ENCODE measurements around the gene BCL11B.

Gene BCL11B

DNA sequence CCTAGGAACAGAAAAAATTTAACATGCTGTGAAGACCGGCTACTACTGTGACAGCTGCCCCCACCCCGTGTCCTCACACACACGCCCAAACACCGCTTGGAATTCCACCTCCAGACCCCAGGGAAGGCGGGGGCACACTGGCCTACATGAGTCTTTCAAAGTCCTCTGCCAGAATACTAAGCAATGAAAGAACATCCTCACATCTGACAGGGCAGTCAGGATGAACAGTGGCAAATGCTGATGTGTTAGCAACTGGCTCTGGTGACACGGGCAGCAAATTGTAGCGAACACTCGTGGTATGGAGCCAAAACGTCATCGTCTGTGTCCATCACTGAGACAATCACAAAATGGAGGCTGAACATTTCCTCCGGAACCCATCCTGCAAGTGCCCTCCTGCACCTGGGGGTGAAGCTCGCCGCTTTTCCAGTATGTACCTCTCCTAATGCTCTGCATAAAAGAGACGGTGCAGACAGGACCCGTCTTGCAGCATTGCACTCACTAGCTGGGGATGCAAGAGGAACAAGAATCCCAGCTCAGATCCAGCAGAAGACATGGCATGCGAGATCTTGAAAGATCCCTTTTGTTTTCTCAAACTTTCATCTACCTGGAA lies 94.8 kb downstream of the BCL11B start:
- FAIRE-seq: no peak
- TF ChIP-seq POLR2A (IDR thresholded peaks at IDR 0.05; ENCODE audit: low read depth, low read length): no peak
- DNase-seq (ENCODE audit: insufficient read length, low spot score): no peak

DNA sequence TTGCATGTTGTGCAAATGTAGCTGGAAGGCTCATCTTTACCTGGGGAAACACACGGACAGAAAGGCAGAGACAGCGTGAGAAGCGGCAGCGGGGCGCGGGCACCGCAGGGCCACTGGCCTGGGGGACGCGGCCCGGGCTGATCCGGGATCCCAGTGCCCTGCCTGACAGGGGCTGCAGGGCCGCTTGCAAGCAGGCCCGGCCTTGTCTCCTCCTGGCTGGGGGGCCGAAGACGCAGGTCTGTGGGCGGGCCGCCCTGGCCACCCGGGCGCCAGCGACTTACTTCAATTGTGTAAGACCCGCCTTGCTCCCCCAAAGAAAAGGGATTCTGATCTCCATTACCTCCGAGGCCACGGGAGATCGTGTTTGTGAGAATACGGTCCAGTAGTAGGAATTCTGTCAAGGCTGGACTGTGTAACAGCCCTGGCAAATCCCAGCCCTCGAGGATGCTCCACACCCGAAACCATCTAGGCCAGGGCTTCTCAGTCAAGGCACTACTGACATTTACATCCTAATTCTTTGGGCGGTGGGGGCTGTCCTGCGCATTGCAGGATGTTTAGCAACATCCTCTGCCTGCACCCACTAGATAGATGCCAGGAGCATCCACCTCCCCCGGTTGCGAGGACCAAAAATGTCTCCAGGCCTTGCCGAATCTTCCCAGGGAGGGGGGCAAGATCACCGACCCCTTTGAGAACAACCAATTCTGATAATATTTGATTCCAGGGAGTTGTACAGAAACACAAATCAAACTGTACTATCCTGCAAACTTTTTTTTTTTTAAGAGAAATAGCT lies 95.6 kb downstream of the BCL11B start:
- TF ChIP-seq POLR2A (IDR thresholded peaks at IDR 0.05; ENCODE audit: low read depth, low read length): no peak
- DNase-seq (ENCODE audit: insufficient read length, low spot score) (no peak), FAIRE-seq (no peak)

DNA sequence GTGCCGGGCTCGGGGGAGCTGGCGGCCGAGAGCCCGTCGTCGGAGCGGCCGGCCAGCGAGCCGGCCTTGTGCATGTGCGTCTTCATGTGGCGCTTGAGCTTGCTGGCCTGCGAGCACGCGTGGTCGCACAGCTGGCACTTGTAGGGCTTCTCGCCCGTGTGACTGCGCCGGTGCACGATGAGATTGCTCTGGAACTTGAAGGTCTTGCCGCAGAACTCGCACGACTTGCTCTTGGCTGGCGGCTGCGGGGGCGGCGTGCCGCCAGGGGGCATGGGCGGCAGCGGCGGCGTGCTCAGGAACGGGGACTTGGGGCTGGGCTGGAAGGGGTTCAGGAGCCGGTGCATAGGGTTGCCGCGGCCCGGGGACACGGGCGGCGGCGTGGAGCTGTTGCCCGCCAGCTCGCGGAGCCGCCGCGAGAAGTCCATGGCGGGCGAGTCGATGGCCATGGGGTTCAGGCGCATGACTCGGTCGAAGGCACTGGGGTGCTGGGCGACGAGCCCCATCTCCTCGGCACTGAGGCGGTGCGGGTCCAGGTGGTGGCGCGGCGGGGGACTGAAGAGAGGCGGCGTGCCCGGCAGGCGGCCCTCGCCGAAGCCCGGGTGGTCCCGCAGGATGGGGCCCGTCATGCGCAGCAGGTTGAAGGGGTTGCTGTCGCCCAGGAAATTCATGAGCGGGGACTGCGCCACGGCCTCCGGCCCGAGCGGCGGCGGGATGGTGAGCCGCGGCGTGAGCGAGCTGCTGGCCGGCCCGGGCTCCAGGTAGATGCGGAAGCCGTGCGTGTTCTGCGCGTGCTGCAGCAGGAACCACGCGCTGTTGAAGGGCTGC lies 96.5 kb downstream of the BCL11B start:
- DNase-seq (ENCODE audit: insufficient read length, low spot score): no peak
- FAIRE-seq: no peak
- TF ChIP-seq POLR2A (IDR thresholded peaks at IDR 0.05; ENCODE audit: low read depth, low read length): no peak

DNA sequence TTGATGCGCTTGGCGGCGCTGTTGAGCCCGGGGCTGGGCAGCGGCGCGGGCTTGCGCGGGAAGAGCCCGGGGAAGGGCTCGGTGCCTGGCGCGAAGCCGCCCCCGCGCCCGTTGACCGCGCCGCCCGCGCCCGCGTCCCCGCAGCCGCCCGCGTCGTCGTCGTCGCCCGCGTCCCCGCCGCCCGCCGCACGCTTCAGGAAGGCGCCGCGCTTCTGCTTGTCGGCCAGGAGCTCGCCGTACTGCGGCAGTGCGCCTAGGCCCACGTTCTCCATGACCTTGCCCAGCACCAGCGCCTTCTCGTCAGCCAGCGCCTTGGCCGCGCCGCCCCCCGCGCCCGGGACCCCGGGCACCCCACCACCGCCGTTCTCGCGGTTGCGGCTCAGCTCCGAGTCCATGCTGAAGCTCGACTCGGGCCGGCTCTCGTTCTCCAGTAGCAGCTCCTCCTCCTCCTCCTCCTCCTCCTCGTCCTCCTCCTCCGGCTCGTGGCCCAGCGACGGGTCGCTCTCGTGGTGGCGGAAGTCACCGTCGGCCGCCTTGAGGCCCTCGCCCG lies 97.2 kb downstream of the BCL11B start:
- FAIRE-seq (no peak), DNase-seq (ENCODE audit: insufficient read length, low spot score) (no peak)
- TF ChIP-seq POLR2A (IDR thresholded peaks at IDR 0.05; ENCODE audit: low read depth, low read length): no peak

DNA sequence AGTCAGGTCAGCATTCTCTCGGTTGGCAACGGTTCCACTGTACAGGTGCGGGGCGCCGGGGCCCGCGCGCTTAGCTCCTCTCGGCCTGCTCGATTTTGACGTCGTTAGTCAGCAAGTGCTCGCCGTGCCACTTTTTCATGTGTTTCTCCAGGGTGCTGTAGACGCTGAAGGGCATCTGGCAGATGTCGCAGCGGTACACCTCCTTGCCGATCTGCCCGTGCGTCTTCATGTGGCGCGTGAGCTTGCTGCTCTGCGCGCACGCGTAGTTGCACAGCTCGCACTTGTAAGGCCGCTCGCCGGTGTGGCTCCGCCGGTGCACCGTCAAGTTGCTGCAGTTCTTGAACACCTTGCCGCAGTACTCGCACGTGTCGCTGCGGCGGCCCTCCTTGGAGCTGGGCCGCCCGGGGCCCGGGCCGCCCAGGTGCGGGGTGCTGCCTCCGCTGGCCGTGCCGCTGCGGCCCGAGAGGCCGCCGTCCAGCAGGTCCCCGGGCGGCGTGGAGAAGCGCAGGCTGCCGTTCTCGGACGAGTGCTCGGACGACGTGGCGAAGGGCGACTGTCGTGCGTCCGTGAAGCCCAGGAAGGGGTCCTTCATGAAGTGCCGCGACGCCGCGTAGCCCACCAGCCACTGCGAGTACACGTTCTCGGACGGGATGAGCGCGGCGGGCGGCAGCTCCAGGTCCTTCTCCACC lies 97.8 kb downstream of the BCL11B start:
- TF ChIP-seq POLR2A (IDR thresholded peaks at IDR 0.05; ENCODE audit: low read depth, low read length): no peak
- no peak for DNase-seq (ENCODE audit: insufficient read length, low spot score)
- no peak for FAIRE-seq

DNA sequence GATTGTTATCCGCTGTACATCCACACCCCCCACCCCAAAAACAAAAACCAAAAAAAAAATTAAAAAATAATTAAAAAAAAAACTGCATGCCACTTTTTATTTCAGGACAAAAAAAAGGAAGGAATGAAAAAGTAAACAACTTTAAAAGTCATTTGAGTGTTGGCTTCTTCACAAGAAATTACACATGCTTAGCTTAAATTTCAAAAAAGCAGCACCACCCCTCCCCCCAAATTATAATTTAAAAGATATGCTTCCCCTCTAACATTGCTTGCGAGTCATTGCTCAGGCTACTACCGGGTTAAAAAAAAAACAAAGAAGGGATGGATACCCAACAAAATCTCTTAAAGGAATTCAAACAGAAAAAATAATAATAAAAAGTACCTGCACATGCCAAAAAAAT lies 98.5 kb downstream of the BCL11B start:
- no peak for DNase-seq (ENCODE audit: insufficient read length, low spot score)
- no peak for FAIRE-seq
- TF ChIP-seq POLR2A (IDR thresholded peaks at IDR 0.05; ENCODE audit: low read depth, low read length): no peak

- no peak for DNase-seq (ENCODE audit: insufficient read length, low spot score)
- no peak for TF ChIP-seq POLR2A (IDR thresholded peaks at IDR 0.05; ENCODE audit: low read depth, low read length)
- FAIRE-seq: no peak
These were observed 98.9 kb downstream of the BCL11B start for GRCh38 chr14:99173086-99173485.

DNA sequence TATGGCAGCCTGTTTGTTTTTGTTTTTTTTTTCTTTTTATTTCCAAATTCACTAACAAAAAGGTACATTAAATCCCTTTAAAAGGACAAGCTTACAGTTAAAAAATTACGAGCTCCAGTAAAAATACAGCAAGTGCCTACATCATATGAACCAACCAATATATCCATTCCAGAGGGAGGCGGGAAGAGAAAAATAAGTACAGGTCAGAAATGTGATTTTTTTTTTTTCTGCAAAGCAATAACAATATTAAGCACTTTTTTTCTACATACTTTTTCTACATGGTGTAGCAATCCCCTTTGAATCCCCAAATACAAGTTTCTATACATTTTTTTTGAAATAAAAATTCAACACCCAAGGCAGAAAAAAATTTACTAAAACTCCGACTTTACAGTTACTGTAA lies 100.6 kb downstream of the BCL11B start:
- no peak for FAIRE-seq
- DNase-seq (ENCODE audit: insufficient read length, low spot score): no peak
- no peak for TF ChIP-seq POLR2A (IDR thresholded peaks at IDR 0.05; ENCODE audit: low read depth, low read length)

DNA sequence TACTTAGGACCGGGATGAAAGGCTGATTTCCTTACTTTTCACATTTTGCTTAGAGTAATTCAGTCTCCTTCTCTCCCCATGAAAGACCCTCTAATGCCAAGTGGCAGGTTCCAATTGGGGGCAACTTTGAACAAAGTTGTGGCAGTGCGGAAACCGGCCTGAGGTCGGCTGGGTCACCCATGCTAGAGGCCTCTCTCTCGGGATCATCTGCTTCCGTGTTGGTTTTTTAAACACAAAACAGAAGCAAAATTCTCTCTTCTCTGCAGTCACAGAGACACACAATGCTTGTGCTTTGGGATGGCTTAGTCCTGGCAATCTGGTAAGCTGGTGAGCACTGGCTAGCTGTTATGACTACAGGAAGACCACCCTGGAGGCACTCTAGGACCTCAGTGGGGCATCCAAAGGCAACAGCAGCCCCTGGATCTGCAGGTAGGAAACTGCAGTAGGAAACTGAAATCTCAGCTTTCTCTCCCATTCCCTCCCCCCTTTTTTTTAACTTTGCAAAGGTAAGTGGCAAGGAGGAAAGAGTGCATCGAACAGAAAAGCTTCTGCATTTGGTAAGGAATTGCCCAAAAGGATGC lies 102.1 kb downstream of the BCL11B start:
- TF ChIP-seq POLR2A (IDR thresholded peaks at IDR 0.05; ENCODE audit: low read depth, low read length): no peak
- DNase-seq (ENCODE audit: insufficient read length, low spot score) (no peak), FAIRE-seq (no peak)

- DNase-seq (ENCODE audit: insufficient read length, low spot score): no peak
- no peak for FAIRE-seq
- TF ChIP-seq POLR2A (IDR thresholded peaks at IDR 0.05; ENCODE audit: low read depth, low read length): no peak
These were observed 103.7 kb downstream of the BCL11B start for GRCh38 chr14:99168330-99168729.

- FAIRE-seq (no peak), DNase-seq (ENCODE audit: insufficient read length, low spot score) (no peak)
- no peak for TF ChIP-seq POLR2A (IDR thresholded peaks at IDR 0.05; ENCODE audit: low read depth, low read length)
These were observed 105.5 kb downstream of the BCL11B start for GRCh38 chr14:99166506-99166905.

DNA sequence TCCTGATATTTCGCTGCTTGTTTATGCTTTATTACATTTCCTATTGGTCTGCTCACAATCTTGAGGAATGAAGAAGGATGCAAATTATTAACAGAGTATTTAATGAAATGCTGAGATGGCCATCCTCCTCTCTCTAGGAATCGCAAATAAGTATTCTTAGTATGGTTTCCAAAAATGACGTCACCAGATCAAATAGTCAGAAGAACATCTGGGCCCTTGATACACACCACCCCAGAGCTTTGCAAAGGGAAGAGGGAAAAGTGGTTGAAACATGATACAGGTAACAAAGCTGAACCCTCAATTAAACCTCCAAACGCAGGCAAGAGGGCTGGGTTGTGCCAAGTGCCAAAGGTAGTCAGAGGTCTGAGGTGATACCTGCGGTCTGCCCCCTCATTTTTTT lies 107.3 kb downstream of the BCL11B start:
- FAIRE-seq (no peak), DNase-seq (ENCODE audit: insufficient read length, low spot score) (no peak)
- TF ChIP-seq POLR2A (IDR thresholded peaks at IDR 0.05; ENCODE audit: low read depth, low read length): no peak

DNA sequence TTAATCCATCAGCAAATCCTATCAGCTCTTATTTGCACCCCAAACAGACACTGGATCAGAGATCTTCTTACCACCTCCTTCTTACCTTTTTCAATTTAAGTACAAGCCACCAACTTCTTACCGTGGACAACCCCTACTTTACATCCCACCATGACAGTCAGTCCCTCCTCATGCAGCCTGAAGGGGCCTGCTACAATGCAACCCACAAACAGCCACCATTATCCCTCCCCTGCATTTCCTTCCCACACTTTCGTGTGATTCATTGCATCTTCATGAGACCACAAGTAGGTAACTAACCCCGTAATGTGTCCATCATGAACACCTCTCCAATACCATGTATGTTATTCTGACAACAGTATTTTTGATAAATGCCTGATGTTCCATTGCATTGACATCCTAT lies 108.6 kb downstream of the BCL11B start:
- DNase-seq (ENCODE audit: insufficient read length, low spot score) (no peak), FAIRE-seq (no peak)
- TF ChIP-seq POLR2A (IDR thresholded peaks at IDR 0.05; ENCODE audit: low read depth, low read length): no peak

Measured in H54 (cell line).